ENCODE measurements around the gene GTF2I. TPM values are rescaled to one million over a fixed set of nuclear protein-coding genes. Genes with fewer than 3 reads are reported as not detected.

Gene GTF2I
- total RNA-seq (2022; extraction: Qiagen RNA extraction; ENCODE audit: low read depth), result 74.7 to 105 TPM (median 87.9 TPM) in 5 replicates

DNA sequence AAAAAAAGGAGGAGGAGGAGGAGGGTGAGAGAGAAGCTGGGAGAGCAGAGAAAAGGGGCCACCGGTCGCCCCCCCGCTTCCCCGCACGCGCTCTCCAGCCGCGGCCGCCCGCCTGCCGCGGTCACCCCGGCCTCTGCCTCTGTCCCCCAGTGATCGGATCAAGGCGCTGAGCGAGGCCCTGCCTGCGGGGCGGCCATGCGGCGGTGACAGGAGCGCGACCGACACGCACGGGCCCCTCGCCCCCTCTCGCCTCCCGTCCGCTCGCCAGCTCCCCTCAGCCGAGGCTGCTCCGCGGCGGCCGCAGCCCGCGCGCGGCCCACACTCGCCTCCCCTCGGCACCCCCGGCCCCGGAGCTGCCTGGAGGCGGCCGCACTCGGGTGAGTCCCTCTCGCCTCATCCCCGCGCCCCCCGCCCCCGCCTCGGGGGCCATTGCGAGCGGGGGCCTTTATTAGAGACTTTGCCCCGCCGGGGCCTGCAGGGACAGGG lies at the start of gene GTF2I:
Gene GTF2I, plus strand, starts transcription at position 27 of the 486 bp plus-strand sequence. CDS start 31,411 bp downstream, outside the sequence.

DNA sequence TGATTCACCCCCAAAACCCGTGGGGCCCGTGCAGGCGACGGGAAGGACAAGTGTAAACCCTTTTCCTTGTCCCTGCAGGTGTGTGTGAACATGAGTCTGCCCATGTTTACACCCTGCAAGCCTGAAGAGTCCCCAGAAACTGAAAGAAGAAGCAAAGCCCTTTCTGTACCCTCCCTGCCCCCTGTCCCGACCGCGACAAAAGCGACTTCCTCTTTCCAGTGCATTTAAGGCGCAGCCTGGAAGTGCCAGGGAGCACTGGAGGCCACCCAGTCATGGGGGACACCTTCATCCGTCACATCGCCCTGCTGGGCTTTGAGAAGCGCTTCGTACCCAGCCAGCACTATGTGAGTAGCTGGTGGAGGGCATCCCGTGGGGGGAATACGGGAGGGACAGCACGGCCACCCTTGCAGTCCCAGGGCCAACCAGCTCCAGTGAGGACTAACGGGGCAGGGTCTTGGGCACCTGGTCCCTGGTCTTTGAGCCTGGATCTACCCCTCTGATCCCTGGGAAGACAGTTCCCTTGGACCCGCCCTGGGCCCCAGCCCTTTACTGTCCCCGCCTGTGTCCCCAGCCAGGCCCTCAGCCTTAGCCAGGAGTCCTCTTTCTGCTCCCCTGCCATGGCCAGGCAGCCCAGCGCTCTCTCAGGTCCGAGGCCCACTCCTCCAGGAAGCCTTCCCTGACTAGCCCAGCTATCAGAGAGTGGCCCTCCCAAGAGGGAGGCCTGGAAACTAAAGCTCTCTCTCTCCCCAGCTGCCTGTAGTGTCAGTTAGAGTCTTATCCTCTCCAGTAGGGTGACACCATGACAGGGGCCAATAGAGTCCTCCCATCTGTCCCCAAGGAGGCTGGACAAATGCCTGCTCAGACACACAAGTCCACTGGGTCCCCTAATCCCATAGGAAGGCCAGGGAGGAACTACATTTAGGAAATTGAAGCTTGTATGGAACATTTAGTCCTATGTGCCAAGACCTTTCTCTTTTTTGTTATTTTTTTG lies 116.5 kb downstream of the GTF2I start, which contains the start of gene NCF1:
Gene NCF1, plus strand, starts transcription at position 252 of the 991 bp plus-strand sequence. Its CDS starts 21 bp downstream, at position 273.

Other genes starting within 250 kb of the GTF2I start
- gene GTF2IRD1, start 203.8 kb upstream of the GTF2I start, total RNA-seq (2022; extraction: Qiagen RNA extraction; ENCODE audit: low read depth), result 19.4 to 25.3 TPM (median 24.3 TPM) in 5 replicates
- gene NCF1, start 116.3 kb downstream of the GTF2I start, total RNA-seq (2022; extraction: Qiagen RNA extraction; ENCODE audit: low read depth), result 0.12 to 0.29 TPM (median 0.14 TPM) in 4 of 5 replicates, not detected in the other
- gene GTF2IRD2, start 193.9 kb downstream of the GTF2I start, total RNA-seq (2022; extraction: Qiagen RNA extraction; ENCODE audit: low read depth), result 3.5 to 8.2 TPM (median 8.1 TPM) in 5 replicates